Stomach (tissue), 4 donors: ENCODE data around the gene GABARAP.

Experiments used
- CTCF ChIP-seq, 7 experiments: fragments of 450-650 bp in 4 of 7; fragments of 200-600 bp in 3 of 7; sonication (generic) in 3 of 7; IDR thresholded peaks; one replicate each; pipeline ENCODE4 v1.5.1; 2016 to 2019; ENCODE audit warnings: antibody characterized with exemption in 7 of 7, control low read depth in 2 of 7, mild to moderate bottlenecking in 1 of 7
- EP300 ChIP-seq: sonication (generic); formaldehyde crosslinking; IDR thresholded peaks from one replicate; pipeline ENCODE4 v1.6.1; 2017; ENCODE audit warnings: antibody characterized with exemption
- POLR2A ChIP-seq, 4 donors: fragments of 450-650 bp; IDR thresholded peaks; one replicate each; pipeline ENCODE4 v1.6.1; 2016; ENCODE audit warnings: antibody characterized with exemption in 4 of 4, control low read depth in 2 of 4, mild to moderate bottlenecking in 1 of 4, moderate library complexity in 1 of 4
- POLR2AphosphoS5 ChIP-seq, 3 donors: sonication (generic); formaldehyde crosslinking; IDR thresholded peaks; one replicate each; pipeline ENCODE4 v1.6.1; 2016; ENCODE audit warnings: antibody characterized with exemption in 3 of 3

DNA sequence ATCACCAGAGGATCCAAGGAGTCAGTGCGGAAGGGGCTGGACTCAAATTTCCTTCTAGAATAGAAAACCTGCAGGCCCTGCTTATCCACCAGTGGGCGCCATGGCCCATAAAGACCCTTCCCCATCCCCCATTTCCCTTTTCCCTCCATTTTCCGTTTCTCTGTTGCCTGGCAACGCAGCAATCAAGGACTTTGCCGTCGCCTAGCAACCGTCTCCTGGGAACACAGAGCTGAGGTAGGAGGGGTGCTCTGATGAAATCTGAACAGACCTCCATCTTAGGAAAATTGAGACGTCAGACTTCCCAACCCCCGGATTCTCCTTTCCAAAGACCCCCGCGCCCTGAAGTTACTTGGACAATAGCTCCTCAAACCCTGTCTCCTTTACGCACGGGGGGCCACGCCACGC lies 28.4 kb downstream of the GABARAP start:
- peak in 2 of 7 experiments; percentile 23 to 27 for TF ChIP-seq CTCF (IDR thresholded peaks at IDR 0.05)
- TF ChIP-seq POLR2A (IDR thresholded peaks at IDR 0.05) = no peak
- no peak for TF ChIP-seq POLR2AphosphoS5 (IDR thresholded peaks at IDR 0.05)
- TF ChIP-seq EP300 = no peak
